T-cell (primary cell): ENCODE results near the gene TMC8. TPM values are rescaled to one million over a fixed set of nuclear protein-coding genes. Genes with fewer than 3 reads are reported as not detected.
"Not testable (repeated sequence)": the region's sequence is repeated elsewhere in the genome, so short reads cannot be mapped to it uniquely, and the experiment has no call there.

Experiments used
- ATAC-seq, 4 experiments: fragments of 200-7000 bp in 3 of 4; fragments of 150-1000 bp in 1 of 4; cut with Tn5 transposase; replicated peaks in 1 of 4; 1 replicate in 3 of 4; 2 replicates in 1 of 4; pipeline ENCODE4 v1.10.0; 2021; ENCODE audit warnings: moderate library complexity in 3 of 4, mild to moderate bottlenecking in 2 of 4, moderate number of reproducible peaks in 1 of 4
- CTCF ChIA-PET, 2 donors: fragments of 300-600 bp; sonication (Branson Sonifier 250); formaldehyde crosslinking; loops; one replicate each; lab custom pipeline; 2022; ENCODE audit warnings: antibody characterized with exemption in 2 of 2; lab: Charles Lee
- POLR2A ChIA-PET, 2 donors: fragments of 300-600 bp; sonication (Branson Sonifier 250); formaldehyde crosslinking; loops; one replicate each; lab custom pipeline; 2022; ENCODE audit warnings: antibody characterized with exemption in 2 of 2; lab: Charles Lee
- DNase-seq, 35 experiments: peaks; one replicate each; pipeline versions ENCODE4 v3.0.0 to v3.0.0-alpha.2; 2013 to 2023
- H3K27ac ChIP-seq: one replicate; pipeline ENCODE4 v1.5.1; 2013; ENCODE audit warnings: low read length
- H3K27me3 ChIP-seq, 2 experiments: replicated peaks in 1 of 2; 1 replicate in 1 of 2; 2 replicates in 1 of 2; pipeline versions ENCODE4 v1.6.1 to v1.7.0; 2013; ENCODE audit warnings: low read length in 1 of 2, mixed read lengths in 1 of 2; ENCODE audit not compliant: control insufficient read depth in 2 of 2, insufficient read depth in 2 of 2; ENCODE audit errors: extremely low read depth in 1 of 2
- H3K36me3 ChIP-seq, 2 donors: 1 replicate in 1 of 2; 2 replicates in 1 of 2; pipeline versions ENCODE4 v1.6.1 to v1.7.0; 2013; ENCODE audit warnings: low read length in 1 of 2; ENCODE audit not compliant: control insufficient read depth in 2 of 2, insufficient read depth in 1 of 2; ENCODE audit errors: extremely low read depth in 1 of 2
- H3K4me1 ChIP-seq, 2 experiments: 1 replicate in 1 of 2; 2 replicates in 1 of 2; pipeline versions ENCODE4 v1.6.1 to v1.7.0; 2013; ENCODE audit warnings: low read length in 2 of 2, mixed read lengths in 1 of 2; ENCODE audit not compliant: insufficient read depth in 2 of 2, control insufficient read depth in 1 of 2; ENCODE audit errors: extremely low read depth in 1 of 2
- H3K4me3 ChIP-seq, 2 donors: 1 replicate in 1 of 2; 2 replicates in 1 of 2; pipeline versions ENCODE4 v1.5.1 to v1.7.0; 2013; ENCODE audit warnings: mild to moderate bottlenecking in 2 of 2, low read length in 1 of 2, moderate library complexity in 1 of 2; ENCODE audit not compliant: control insufficient read depth in 1 of 2; ENCODE audit errors: extremely low read depth in 1 of 2
- H3K9me3 ChIP-seq: 2 replicates; pipeline ENCODE4 v1.7.0; 2013
- H3K27ac Mint-ChIP-seq, 2 donors: one replicate each; pipeline ENCODE4 v1.8.0; 2020 to 2021; ENCODE audit warnings: mild to moderate bottlenecking in 2 of 2, mixed read lengths in 2 of 2
- H3K27me3 Mint-ChIP-seq, 2 donors: one replicate each; pipeline ENCODE4 v1.8.0; 2021 to 2022; ENCODE audit warnings: mixed read lengths in 2 of 2
- H3K36me3 Mint-ChIP-seq: one replicate; pipeline ENCODE4 v1.8.0; 2021; ENCODE audit warnings: mixed read lengths
- H3K4me1 Mint-ChIP-seq, 3 donors: one replicate each; pipeline ENCODE4 v1.8.0; 2020 to 2022; ENCODE audit warnings: mixed read lengths in 3 of 3, mild to moderate bottlenecking in 1 of 3
- H3K4me3 Mint-ChIP-seq, 3 donors: one replicate each; pipeline ENCODE4 v1.8.0; 2020 to 2022; ENCODE audit warnings: mild to moderate bottlenecking in 3 of 3, mixed read lengths in 3 of 3, moderate library complexity in 3 of 3
- H3K9me3 Mint-ChIP-seq, 3 donors: one replicate each; pipeline ENCODE4 v1.8.0; 2020 to 2022; ENCODE audit warnings: mixed read lengths in 3 of 3
- WGBS: methylation state at CpG from one replicate; pipeline ENCODE4 v1.1.5; 2013; ENCODE audit warnings: missing lambda C conversion rate; ENCODE audit not compliant: insufficient coverage; 5-methylcytosine and 5-hydroxymethylcytosine counted together
- total RNA-seq, 35 experiments: library from RNA in 6 of 35; stranded (reverse) in 6 of 35; fragments of 120-200 nt in 1 of 35; gene quantifications; one replicate each; pipeline versions ENCODE4 v1.2.1 to v1.2.4 and lab custom pipeline; 2013 to 2026

Gene TMC8
- total RNA-seq, 5 donors from 2014 or later (not counting 1 experiment from before 2014, with no cell fraction given), result 301 to 631 (median 431) TPM

DNA sequence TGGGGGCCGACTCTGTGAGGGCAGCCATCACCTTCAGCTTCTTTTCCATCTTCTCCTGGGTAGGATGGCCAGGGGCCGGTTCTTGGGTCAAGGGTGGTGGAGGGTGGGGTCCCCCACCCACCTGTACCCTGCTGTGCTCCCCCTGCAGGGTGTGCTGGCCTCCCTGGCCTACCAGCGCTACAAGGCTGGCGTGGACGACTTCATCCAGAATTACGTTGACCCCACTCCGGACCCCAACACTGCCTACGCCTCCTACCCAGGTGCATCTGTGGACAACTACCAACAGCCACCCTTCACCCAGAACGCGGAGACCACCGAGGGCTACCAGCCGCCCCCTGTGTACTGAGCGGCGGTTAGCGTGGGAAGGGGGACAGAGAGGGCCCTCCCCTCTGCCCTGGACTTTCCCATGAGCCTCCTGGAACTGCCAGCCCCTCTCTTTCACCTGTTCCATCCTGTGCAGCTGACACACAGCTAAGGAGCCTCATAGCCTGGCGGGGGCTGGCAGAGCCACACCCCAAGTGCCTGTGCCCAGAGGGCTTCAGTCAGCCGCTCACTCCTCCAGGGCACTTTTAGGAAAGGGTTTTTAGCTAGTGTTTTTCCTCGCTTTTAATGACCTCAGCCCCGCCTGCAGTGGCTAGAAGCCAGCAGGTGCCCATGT, 41.1 kb downstream of the TMC8 start:
- ATAC-seq, H3K9me3 ChIP-seq, H3K27ac ChIP-seq, H3K36me3 Mint-ChIP-seq, CTCF ChIA-PET, H3K27me3 Mint-ChIP-seq, POLR2A ChIA-PET, H3K9me3 Mint-ChIP-seq, DNase-seq, H3K4me3 ChIP-seq, H3K27me3 ChIP-seq: not testable (repeated sequence)
- Mint-ChIP-seq H3K27ac (peak overlapping the region; percentile 90 to 91), H3K4me1 (peaks cover 45 to 65% (median 63%) of the 10 kb centered on the region in 3 donors), H3K4me3 (peak overlapping the region in 2 of 3 donors; percentile 21 to 66)
- 96% methylated on average over 8 of the region's 19 CpGs for WGBS
- Histone ChIP-seq H3K36me3 (peaks cover 8 to 14% of the 10 kb centered on the region in 2 donors), H3K4me1 (peaks cover 17 to 73% of the 10 kb centered on the region in 2 experiments)

DNA sequence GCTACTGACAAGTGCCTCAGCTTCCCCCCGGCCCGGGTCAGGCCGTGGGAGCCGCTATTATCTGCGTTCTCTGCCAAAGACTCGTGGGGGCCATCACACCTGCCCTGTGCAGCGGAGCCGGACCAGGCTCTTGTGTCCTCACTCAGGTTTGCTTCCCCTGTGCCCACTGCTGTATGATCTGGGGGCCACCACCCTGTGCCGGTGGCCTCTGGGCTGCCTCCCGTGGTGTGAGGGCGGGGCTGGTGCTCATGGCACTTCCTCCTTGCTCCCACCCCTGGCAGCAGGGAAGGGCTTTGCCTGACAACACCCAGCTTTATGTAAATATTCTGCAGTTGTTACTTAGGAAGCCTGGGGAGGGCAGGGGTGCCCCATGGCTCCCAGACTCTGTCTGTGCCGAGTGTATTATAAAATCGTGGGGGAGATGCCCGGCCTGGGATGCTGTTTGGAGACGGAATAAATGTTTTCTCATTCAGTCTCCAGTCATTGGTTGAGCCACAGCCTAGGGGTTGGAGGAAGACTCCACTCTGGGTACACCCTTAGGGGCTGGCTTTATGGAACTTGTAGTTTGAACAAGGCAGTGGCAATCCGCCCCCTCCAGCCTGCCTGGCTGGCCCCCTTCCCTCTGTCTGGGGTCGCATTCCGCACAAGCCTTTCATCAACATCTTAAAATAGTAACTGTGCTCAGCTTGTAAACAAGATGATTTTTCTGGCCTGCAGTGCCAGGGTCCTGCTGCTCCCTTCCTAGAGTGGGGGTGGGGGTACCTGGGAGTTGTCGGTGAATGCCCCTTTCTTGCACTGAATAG, 41.9 kb downstream of the TMC8 start:
- ChIA-PET CTCF (no interaction called here), POLR2A (no interaction called here)
- DNase-seq, result peak in 1 of 35 experiments; percentile 23
- Mint-ChIP-seq H3K9me3 (no peaks in the 10 kb centered on the region), H3K36me3 (peaks cover 4% of the 10 kb centered on the region), H3K27ac (peak overlapping the region; percentile 90 to 91), H3K4me1 (peaks cover 50 to 68% (median 67%) of the 10 kb centered on the region in 3 donors), H3K27me3 (no peaks in the 10 kb centered on the region), H3K4me3 (peak overlapping the region in 1 of 3 donors; percentile 66)
- Histone ChIP-seq H3K27ac (peak overlapping the region; percentile 54), H3K27me3 (no peaks in the 10 kb centered on the region), H3K9me3 (no peaks in the 10 kb centered on the region), H3K36me3 (peaks cover 8 to 14% of the 10 kb centered on the region in 2 donors), H3K4me3 (no peak overlapping the region), H3K4me1 (peaks cover 17 to 77% of the 10 kb centered on the region in 2 experiments)
- no peak for ATAC-seq
- WGBS, result 83% methylated on average over 8 of the region's 19 CpGs

DNA sequence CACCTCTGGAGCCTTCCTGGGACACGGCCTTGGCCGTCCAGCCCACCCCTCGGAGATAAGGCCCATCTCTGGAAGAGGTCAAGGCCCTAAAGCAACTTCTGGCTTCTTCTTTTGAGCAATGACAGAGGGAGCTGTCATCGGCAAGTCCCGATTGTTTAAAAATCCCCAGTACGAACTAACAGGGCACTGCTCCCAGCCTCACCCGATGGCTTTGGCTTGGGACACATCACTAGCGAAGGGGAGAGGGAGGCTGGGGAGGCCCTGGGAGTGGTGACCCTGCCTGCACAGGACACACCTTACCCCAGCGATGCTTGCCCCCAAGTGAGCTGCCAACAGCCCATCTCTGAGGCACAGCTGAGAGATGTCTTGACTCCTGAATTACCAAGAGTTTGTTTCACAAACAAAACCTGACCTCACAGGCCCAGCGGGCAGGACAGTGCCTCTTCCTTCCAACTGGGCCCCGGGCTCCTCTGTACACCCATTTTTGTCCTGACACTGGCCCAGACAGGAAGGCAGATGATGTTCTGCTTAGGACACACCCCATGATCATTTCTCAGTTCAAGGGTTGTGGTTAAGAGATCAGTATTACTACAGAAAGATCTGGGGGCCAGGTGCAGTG, 42.6 kb downstream of the TMC8 start:
- peak overlapping the region; percentile 54 for H3K27ac ChIP-seq
- DNase-seq, result peak in 4 of 35 experiments; percentile 14 to 47 (median 21)
- H3K4me1 Mint-ChIP-seq, result peaks cover 50 to 68% (median 67%) of the 10 kb centered on the region in 3 donors
- H3K36me3 Mint-ChIP-seq, result peaks cover 4% of the 10 kb centered on the region
- peaks cover 17 to 72% of the 10 kb centered on the region in 2 experiments for H3K4me1 ChIP-seq
- peaks cover 8 to 14% of the 10 kb centered on the region in 2 donors for H3K36me3 ChIP-seq
- no peaks in the 10 kb centered on the region for H3K9me3 Mint-ChIP-seq
- peak overlapping the region in 2 of 3 donors; percentile 0 to 66 for H3K4me3 Mint-ChIP-seq
- H3K27me3 ChIP-seq, result no peaks in the 10 kb centered on the region
- no peak overlapping the region for H3K4me3 ChIP-seq
- peak overlapping the region; percentile 90 to 91 for H3K27ac Mint-ChIP-seq
- WGBS, result 90% methylated on average over 6 of the region's 11 CpGs
- POLR2A ChIA-PET, result no interaction called here
- CTCF ChIA-PET, result no interaction called here
- no peaks in the 10 kb centered on the region for H3K27me3 Mint-ChIP-seq
- H3K9me3 ChIP-seq, result no peaks in the 10 kb centered on the region
- ATAC-seq, result peak; percentile 33 to 48 (median 40)

DNA sequence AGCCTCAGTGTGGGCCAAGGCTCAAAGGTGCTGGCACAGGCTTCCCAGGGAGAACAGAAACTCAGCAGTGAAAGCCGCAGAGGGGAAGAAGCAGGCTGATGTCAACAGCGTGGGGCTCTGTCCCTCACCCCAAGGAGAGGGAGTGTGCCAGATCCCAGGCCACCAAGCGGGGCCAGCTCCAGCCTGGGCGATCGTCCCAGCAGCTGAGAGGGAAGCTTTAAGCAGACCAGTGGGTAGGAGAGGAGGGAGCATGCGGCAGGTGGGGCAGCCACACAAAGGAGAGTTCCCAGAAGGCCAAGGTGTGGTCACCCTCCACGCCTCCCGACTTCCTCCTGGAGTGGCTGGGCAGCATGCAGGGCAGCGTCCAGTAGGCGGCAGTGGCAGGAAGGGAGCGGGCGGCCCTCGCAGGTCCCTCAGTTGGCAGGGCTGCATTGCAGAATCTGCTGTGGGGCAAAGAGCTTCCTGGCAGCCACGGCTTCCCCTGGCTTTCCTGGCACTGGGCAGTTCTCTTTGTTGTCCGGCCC, 43.8 kb downstream of the TMC8 start:
- WGBS, result 88% methylated on average over 10 of the region's 15 CpGs
- ATAC-seq (no peak), DNase-seq (no peak)
- ChIA-PET POLR2A (interaction anchor here in 1 of 2 donors (0.5 kb wide), 1 partner anchor 83 kb away, joined by 3 read pairs; no protein-coding TSS in a partner anchor), CTCF (no interaction called here)
- H3K4me3 Mint-ChIP-seq, result peak overlapping the region in 1 of 3 donors; percentile 66
- Histone ChIP-seq H3K4me1 (peaks cover 14 to 66% of the 10 kb centered on the region in 2 experiments), H3K27ac (no peak overlapping the region), H3K27me3 (no peaks in the 10 kb centered on the region), H3K36me3 (peaks cover 8 to 14% of the 10 kb centered on the region in 2 donors), H3K4me3 (no peak overlapping the region), H3K9me3 (no peaks in the 10 kb centered on the region)
- no peaks in the 10 kb centered on the region for H3K9me3 Mint-ChIP-seq
- H3K4me1 Mint-ChIP-seq, result peaks cover 50 to 70% (median 66%) of the 10 kb centered on the region in 3 donors
- H3K27me3 Mint-ChIP-seq, result no peaks in the 10 kb centered on the region
- peaks cover 4% of the 10 kb centered on the region for H3K36me3 Mint-ChIP-seq
- peak overlapping the region in 1 of 2 donors; percentile 91 for H3K27ac Mint-ChIP-seq

DNA sequence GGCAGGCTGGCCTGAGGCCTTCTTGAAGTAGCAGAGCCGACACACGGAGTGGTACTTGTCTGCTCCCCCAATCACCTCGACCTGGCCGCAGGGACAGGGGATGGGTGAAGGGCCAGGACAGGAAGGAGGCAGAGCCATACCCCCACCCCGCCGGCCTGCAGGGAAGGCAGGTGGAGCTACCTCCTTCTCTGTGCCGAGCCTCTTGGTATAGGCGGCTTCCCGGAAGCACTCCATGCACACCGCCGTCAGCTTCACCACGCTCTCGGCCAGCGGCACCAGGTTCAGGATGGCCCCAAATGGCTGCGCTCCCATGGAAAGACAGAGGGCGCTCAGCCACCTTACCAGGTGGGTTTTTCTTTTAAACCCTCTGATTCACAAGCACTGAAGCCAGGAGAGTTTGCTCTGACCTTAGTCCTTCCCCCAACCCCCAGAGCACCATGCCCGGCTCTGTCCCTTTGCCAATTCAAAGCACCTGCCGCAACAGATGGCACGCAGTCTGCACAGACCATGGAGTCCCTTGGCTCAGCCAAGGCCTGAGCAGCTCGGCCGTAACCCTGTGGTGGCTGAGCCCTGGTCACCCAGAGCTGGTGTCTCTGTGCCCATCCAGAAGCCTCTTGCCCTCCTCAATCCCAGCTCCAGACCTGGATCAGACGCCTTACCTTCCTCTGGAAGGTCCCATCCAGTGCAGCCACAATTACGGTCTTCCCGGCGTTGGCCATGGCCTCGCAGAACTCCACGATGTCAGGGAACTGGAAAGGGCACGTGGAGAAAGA, 44.5 kb downstream of the TMC8 start:
- Histone ChIP-seq H3K36me3 (peaks cover 8 to 14% of the 10 kb centered on the region in 2 donors), H3K27ac (no peak overlapping the region), H3K27me3 (no peaks in the 10 kb centered on the region), H3K4me3 (no peak overlapping the region), H3K4me1 (peaks cover 10 to 66% of the 10 kb centered on the region in 2 experiments), H3K9me3 (no peaks in the 10 kb centered on the region)
- H3K4me3 Mint-ChIP-seq, result no peak overlapping the region
- POLR2A ChIA-PET, result interaction anchor here in 1 of 2 donors (0.5 kb wide), 1 partner anchor 84 kb away, joined by 3 read pairs; no protein-coding TSS in a partner anchor
- no peak overlapping the region for H3K27ac Mint-ChIP-seq
- H3K4me1 Mint-ChIP-seq, result peaks cover 50 to 66% (median 60%) of the 10 kb centered on the region in 3 donors
- no peaks in the 10 kb centered on the region for H3K9me3 Mint-ChIP-seq
- DNase-seq (no peak), ATAC-seq (no peak)
- 95% methylated on average over 25 of the region's 28 CpGs for WGBS
- H3K27me3 Mint-ChIP-seq, result no peaks in the 10 kb centered on the region
- H3K36me3 Mint-ChIP-seq, result peaks cover 4% of the 10 kb centered on the region
- CTCF ChIA-PET, result no interaction called here
